DOHH2 (cell line): ENCODE results near the gene ROBO1.

Experiments
- CTCF ChIP-seq: fragments of 200-600 bp; sonication (generic); IDR thresholded peaks from one replicate; pipeline ENCODE4 v1.5.1; 2014; ENCODE audit warnings: antibody characterized with exemption, mild to moderate bottlenecking, low read depth, low read length; ENCODE audit not compliant: poor library complexity, severe bottlenecking
- EZH2phosphoT487 ChIP-seq: fragments of 200-600 bp; sonication (generic); IDR thresholded peaks from 2 replicates; pipeline ENCODE4 v1.6.1; 2017; ENCODE audit warnings: borderline replicate concordance, mild to moderate bottlenecking, antibody characterized with exemption, low read length, moderate library complexity, mixed read lengths

GRCh38 chr3:79418855-79419621 is 348.8 kb downstream of the ROBO1 start:
- TF ChIP-seq CTCF, result no peak
- TF ChIP-seq EZH2phosphoT487, result no peak
